ENCODE results near the gene MAGEA4.
"Not testable (repeated sequence)": the region's sequence is repeated elsewhere in the genome, so short reads cannot be mapped to it uniquely, and the experiment has no call there.

MAGEA4 gene

GRCh38 chrX:151912780-151913179 lies at the start of gene MAGEA4:
Gene MAGEA4, plus strand, starts transcription at chrX:151912889. Its CDS starts 10,776 bp downstream, at chrX:151923665.
- no peak for DNase-seq

- DNase-seq = no peak
These were observed 42.1 kb upstream of the MAGEA4 start for GRCh38 chrX:151870602-151871001.

- no peak for DNase-seq
These were observed 41.4 kb upstream of the MAGEA4 start for GRCh38 chrX:151871244-151871643.

- no peak for DNase-seq
These were observed 39.6 kb upstream of the MAGEA4 start for GRCh38 chrX:151873096-151873495.

GRCh38 chrX:151875270-151876026 lies 37.2 kb upstream of the MAGEA4 start:
- DNase-seq = no peak

GRCh38 chrX:151878574-151878973 lies 34.1 kb upstream of the MAGEA4 start:
- no peak for DNase-seq

GRCh38 chrX:151879856-151880255 lies 32.8 kb upstream of the MAGEA4 start:
- no peak for DNase-seq

- DNase-seq = no peak
These were observed 31.8 kb upstream of the MAGEA4 start for GRCh38 chrX:151880895-151881294.

GRCh38 chrX:151889421-151889820 lies 23.3 kb upstream of the MAGEA4 start:
- no peak for DNase-seq

- DNase-seq = no peak
These were observed 15.8 kb upstream of the MAGEA4 start for GRCh38 chrX:151896734-151897474.

- no peak for DNase-seq
These were observed 13.1 kb upstream of the MAGEA4 start for GRCh38 chrX:151899622-151900021.

- DNase-seq = no peak
These were observed 10.9 kb upstream of the MAGEA4 start for GRCh38 chrX:151901826-151902225.

- DNase-seq = no peak
These were observed 9.7 kb upstream of the MAGEA4 start for GRCh38 chrX:151902813-151903591.

- no peak for DNase-seq
These were observed 7.7 kb upstream of the MAGEA4 start for GRCh38 chrX:151904989-151905388.

- no peak for DNase-seq
These were observed 468 bp upstream of the MAGEA4 start for GRCh38 chrX:151912221-151912620.

- not testable (repeated sequence) for DNase-seq
These were observed 6.0 kb downstream of the MAGEA4 start for GRCh38 chrX:151918736-151919135.

GRCh38 chrX:151919610-151920009 lies 6.9 kb downstream of the MAGEA4 start:
- no peak for DNase-seq

GRCh38 chrX:151920101-151920500 lies 7.4 kb downstream of the MAGEA4 start:
- no peak for DNase-seq

- no peak for DNase-seq
These were observed 7.8 kb downstream of the MAGEA4 start for GRCh38 chrX:151920530-151920929.

GRCh38 chrX:151921292-151921691 lies 8.6 kb downstream of the MAGEA4 start:
- DNase-seq = no peak

GRCh38 chrX:151921866-151922265 lies 9.2 kb downstream of the MAGEA4 start:
- DNase-seq = no peak

- no peak for DNase-seq
These were observed 10.0 kb downstream of the MAGEA4 start for GRCh38 chrX:151922692-151923091.

GRCh38 chrX:151923648-151924047 lies 11.0 kb downstream of the MAGEA4 start:
- DNase-seq = no peak

GRCh38 chrX:151929126-151929525 lies 16.4 kb downstream of the MAGEA4 start:
- no peak for DNase-seq

Measured in DMS79 treated with DMSO at 0.1 percent for 48 hours (cell line).